Measurements from ENCODE around the gene SEMA5A.

SEMA5A gene

DNA sequence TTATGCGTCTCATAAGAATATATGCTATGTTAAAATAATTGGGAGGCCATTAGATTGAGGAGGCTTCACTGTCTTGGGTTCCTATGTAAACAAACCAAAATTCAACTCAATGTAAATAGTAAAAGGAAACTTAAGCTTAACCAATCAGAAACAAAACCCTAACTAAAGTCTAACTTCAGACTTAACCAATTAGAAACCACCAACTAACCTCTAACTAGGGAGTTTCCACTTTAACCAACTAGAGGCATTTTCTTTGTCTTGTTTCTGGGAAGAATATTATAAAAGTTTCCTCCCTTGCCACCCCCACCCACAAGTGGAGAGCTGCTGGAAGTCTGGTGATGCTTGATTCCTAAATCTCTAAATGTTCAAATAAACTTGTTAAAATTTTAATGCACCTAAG, 214.5 kb downstream of the SEMA5A start:
- no peak for DNase-seq (ENCODE audit: low read depth)

DNA sequence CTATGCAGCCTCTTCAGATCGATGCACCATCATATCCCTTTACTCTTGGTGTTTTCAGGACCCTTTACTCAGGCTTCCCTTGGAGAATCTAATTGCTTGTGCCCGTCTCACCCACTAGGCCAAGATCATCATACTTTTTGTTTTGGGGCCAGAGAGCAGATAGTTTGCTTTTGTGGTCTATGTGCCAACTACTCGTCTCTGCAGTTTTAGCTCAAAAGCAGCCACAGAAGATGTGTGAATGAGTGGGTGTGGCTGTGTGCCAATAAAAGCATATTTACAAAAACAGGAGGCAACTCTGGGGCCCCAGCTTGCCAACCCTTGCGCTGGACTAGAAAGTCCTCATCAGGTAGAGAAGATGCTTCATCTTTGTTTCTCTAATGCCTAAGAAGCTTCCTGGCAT, 216.8 kb downstream of the SEMA5A start:
- DNase-seq (ENCODE audit: low read depth), result no peak

GRCh38 chr5:9325549-9325948, 220.3 kb downstream of the SEMA5A start:
- no peak for DNase-seq (ENCODE audit: low read depth)

- no peak for DNase-seq (ENCODE audit: low read depth)
Observed at GRCh38 chr5:9324348-9325077, 221.4 kb downstream of the SEMA5A start.

- no peak for DNase-seq (ENCODE audit: low read depth)
Observed at GRCh38 chr5:9320652-9321051, 225.2 kb downstream of the SEMA5A start.

DNA sequence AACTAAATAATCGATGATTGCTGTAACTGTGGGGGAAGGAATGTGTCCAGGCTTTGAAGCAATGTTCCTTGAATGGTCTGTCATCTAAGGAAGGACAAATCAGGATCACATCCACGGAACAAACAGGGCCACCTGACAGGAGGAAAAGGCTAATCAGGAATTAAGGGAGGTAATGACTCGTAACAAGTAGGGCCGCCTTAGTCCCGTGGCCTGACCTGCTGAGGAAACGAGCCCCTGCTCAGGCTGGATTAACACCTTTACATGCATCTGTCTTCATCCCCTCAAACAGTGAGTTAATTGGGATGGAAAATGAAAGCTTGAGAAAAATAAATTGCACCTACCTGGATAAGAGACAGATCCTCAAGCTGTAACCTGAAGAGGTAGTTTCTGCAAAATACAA, 227.8 kb downstream of the SEMA5A start:
- DNase-seq (ENCODE audit: low read depth), result no peak

GRCh38 chr5:9316733-9317132, 229.1 kb downstream of the SEMA5A start:
- DNase-seq (ENCODE audit: low read depth), result no peak

DNA sequence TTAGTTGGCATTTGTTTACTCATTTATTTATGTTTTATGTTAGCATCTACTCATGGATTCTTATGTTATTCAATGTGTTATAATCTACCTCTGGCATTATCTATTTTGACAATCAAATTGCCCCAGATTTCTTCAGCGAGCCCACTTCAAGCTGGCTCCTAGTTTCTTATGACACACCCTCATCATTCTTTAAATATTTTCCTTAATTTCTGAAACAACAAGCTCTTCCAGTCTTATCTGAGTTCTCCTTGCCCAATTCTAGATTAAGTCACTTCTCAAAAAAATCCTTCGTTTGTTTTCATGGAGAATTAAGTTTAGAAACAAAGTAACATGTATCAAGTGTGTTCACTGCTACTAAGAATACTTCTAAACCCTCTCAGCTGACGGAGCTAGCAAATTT, 229.8 kb downstream of the SEMA5A start:
- no peak for DNase-seq (ENCODE audit: low read depth)

DNA sequence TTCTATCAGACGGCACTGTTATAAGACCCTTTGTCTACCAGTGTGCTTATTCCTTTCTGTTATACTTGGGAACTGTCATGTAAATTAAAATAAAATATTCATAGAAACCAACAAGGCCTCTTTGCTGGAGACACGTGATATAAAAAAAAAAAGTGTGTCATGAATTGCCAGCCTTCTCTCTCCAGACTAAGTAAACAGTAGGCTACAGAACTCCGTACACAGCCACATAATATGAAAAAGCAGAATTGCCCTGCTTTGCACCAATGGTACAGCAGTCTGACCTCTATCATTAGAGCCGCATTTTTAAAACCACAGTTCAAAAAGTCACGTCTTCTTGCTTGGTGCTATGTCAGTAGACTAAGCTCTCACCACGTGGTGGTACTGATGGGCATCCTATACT, 231.3 kb downstream of the SEMA5A start:
- DNase-seq (ENCODE audit: low read depth), result no peak

GRCh38 chr5:9313751-9314150, 232.1 kb downstream of the SEMA5A start:
- DNase-seq (ENCODE audit: low read depth), result no peak

- DNase-seq (ENCODE audit: low read depth), result no peak
Observed at GRCh38 chr5:9307150-9307549, 238.7 kb downstream of the SEMA5A start.

GRCh38 chr5:9302218-9302617, 243.7 kb downstream of the SEMA5A start:
- DNase-seq (ENCODE audit: low read depth), result no peak

DNA sequence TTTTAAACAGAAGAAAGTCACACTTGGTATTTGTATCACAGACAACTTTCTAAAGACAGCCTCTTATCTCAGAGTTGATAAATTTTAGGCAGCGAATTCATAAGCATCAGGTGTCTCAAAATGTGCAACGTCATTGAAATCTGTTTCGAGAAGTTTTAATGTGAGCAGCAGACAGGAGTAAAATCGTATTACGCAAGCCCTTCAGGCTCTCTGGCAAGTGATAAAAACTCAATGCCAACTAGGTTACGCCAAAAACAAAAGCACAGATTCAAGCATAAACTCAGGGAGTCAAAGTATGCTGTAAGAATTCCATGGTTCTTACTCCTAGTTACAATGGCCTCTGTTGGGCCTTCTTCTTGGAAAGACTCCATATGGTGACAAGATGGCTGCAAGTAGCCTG, 244.7 kb downstream of the SEMA5A start:
- DNase-seq (ENCODE audit: low read depth), result no peak

DNA sequence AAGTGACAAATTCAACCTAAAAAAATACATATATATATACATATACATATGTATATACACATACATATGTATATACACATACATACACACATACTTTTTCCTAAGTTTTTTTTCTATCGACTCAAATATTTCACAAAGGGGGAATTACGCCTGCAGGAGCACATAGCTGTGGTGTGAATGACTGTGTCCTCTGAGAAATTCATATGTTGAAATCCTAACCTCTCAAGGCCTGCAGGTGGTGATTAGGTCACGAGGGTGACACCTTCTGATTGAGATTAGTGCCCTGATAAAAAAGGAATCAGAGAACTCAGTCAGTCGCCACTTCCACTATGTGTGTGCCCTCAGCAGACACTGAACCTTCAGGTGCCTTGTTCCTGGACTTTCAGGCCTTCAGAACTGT, 248.7 kb downstream of the SEMA5A start:
- DNase-seq (ENCODE audit: low read depth), result no peak

- DNase-seq (ENCODE audit: low read depth), result no peak
Observed at GRCh38 chr5:9295466-9295801, 250.4 kb downstream of the SEMA5A start.

- no peak for DNase-seq (ENCODE audit: low read depth)
Observed at GRCh38 chr5:9294793-9295465, 250.9 kb downstream of the SEMA5A start.

- DNase-seq (ENCODE audit: low read depth), result no peak
Observed at GRCh38 chr5:9288234-9288633, 257.6 kb downstream of the SEMA5A start.

- no peak for DNase-seq (ENCODE audit: low read depth)
Observed at GRCh38 chr5:9284781-9285307, 261.0 kb downstream of the SEMA5A start.

DNA sequence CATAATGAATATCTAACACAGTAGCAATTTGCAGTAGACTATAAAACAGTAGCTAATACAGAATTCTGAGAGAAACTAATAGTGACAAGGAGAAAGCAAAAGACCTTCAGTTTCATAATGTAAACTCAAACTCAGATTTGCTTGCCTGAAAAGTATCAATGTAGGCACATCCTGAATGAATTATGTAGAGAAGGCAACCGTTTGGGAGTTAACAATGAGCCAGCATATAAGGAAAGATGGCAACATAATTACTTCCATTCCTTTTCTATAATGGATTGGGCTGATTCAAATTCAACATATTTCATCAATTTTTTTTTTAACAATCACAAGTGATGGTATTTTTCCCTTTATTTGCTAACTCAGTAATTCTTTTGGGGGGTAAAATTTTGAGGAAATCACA, 261.6 kb downstream of the SEMA5A start:
- DNase-seq (ENCODE audit: low read depth), result no peak

DNA sequence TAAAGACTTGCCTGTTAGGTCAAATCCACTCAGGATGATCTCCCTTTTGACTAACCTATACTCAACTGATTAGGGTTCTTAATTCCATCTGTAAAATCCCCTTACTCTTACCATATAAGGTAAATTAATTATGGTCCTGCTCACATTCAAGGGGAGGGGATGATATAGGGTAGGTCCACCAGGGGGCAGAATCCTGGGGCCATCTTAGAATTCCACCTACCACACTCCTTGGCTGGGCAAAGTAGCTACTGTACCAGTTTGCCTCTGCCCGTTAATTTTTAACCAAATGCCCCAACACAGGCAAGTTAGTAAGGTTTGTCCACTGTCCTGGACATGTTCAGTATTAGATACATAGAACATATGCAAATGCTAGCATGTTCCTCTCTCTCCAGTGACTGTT, 262.4 kb downstream of the SEMA5A start:
- no peak for DNase-seq (ENCODE audit: low read depth)

GRCh38 chr5:9283021-9283420, 262.9 kb downstream of the SEMA5A start:
- no peak for DNase-seq (ENCODE audit: low read depth)

DNA sequence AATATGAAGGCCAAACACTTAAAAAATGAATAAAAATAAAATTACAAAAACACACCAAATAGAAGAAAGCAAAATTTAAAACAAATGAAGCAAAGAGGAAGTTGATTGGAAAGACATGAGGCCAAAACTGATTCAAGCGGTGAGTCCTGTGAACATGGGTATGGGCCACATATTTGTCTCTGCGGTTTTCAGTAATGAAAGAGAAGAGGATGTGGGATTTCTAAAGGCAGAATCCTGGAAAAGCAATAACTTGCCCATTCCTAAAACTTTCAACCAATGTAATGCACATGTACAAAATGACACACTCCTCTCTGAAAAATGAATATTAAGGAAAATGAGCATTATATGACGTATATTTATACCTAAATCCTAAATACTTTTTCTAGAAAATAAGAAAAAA, 263.7 kb downstream of the SEMA5A start:
- no peak for DNase-seq (ENCODE audit: low read depth)

GRCh38 chr5:9279774-9280173, 266.1 kb downstream of the SEMA5A start:
- DNase-seq (ENCODE audit: low read depth), result no peak
